Retinal pigment epithelial cell (primary cell): ENCODE results near the gene SCGB2B2.

ENCODE experiments used
- DNase-seq: peaks from one replicate; pipeline ENCODE4 v3.0.0-alpha.2; 2010; ENCODE audit warnings: low read depth
- H3K4me3 ChIP-seq: 2 replicates; pipeline ENCODE4 v1.5.1; 2011; ENCODE audit warnings: mild to moderate bottlenecking, low read length, control low read depth, moderate library complexity
- TF ChIP-seq, protein P1 (sequence below): conservative IDR thresholded peaks from 2 replicates; pipeline ENCODE4 v1.5.1; 2011; ENCODE audit warnings: low read depth, low read length, control low read depth, inconsistent platforms

The SCGB2B2 gene

DNA sequence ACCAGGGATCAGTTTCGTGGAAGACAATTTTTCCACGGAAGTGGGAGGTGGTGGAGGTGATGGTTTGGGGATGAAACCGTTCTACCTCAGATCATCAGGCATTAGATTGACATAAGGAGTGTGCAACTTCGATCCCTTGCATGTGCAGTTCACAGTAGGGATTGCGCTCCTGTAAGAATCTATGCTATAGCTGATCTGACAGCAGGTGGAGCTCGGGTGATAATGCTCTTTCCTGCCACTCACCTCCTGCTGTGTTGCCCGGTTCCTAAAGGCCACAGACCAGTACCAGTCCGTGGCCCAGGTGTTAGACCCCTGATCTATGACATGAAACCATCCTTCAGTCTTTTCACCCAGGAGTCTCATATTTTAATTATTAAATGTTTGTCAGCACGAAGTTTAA is 4.5 kb upstream of the SCGB2B2 start:
- DNase-seq: no peak
- H3K4me3 ChIP-seq: no peak overlapping the region
- TF ChIP-seq, protein P1, sequence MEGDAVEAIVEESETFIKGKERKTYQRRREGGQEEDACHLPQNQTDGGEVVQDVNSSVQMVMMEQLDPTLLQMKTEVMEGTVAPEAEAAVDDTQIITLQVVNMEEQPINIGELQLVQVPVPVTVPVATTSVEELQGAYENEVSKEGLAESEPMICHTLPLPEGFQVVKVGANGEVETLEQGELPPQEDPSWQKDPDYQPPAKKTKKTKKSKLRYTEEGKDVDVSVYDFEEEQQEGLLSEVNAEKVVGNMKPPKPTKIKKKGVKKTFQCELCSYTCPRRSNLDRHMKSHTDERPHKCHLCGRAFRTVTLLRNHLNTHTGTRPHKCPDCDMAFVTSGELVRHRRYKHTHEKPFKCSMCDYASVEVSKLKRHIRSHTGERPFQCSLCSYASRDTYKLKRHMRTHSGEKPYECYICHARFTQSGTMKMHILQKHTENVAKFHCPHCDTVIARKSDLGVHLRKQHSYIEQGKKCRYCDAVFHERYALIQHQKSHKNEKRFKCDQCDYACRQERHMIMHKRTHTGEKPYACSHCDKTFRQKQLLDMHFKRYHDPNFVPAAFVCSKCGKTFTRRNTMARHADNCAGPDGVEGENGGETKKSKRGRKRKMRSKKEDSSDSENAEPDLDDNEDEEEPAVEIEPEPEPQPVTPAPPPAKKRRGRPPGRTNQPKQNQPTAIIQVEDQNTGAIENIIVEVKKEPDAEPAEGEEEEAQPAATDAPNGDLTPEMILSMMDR: no peak

DNA sequence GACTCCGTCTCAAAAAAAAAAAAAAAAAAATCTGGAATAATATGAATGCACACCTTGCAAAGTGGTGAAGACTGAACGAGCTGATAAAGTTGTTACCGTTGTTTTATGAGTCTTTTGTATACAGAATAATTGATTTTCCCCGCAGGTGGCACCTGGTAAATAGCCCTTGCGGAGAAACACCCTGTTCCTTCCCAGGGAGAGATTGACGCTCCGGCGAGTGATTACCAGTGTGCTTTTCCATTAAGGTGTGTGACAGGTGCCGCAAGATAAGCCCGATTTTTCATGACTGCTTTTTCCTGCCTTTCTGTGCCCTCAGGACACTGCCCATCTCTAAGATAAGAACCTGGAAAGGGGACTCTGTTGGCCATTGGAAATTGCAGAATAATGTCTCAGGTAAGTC is 1.5 kb upstream of the SCGB2B2 start:
- H3K4me3 ChIP-seq: peak overlapping the region; percentile 67
- no peak for DNase-seq
- TF ChIP-seq, protein P1: no peak

DNA sequence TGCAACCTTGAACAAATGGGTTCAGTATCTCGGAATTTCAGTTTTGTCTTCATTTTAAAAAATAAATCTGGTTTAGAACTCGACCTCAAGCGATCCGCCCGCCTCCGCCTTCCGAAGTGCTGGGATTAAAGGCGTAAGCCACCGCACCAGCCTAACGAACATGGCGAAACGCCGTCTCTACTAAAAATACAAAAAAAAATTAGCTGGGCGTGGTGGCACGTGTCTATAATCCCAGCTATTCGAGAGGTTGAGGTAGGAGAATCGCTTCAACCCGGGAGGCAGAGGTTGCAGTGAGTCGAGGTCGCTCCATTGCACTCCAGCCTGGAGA is 1.1 kb upstream of the SCGB2B2 start:
- TF ChIP-seq, protein P1: no peak
- peak overlapping the region; percentile 67 for H3K4me3 ChIP-seq
- DNase-seq: no peak

DNA sequence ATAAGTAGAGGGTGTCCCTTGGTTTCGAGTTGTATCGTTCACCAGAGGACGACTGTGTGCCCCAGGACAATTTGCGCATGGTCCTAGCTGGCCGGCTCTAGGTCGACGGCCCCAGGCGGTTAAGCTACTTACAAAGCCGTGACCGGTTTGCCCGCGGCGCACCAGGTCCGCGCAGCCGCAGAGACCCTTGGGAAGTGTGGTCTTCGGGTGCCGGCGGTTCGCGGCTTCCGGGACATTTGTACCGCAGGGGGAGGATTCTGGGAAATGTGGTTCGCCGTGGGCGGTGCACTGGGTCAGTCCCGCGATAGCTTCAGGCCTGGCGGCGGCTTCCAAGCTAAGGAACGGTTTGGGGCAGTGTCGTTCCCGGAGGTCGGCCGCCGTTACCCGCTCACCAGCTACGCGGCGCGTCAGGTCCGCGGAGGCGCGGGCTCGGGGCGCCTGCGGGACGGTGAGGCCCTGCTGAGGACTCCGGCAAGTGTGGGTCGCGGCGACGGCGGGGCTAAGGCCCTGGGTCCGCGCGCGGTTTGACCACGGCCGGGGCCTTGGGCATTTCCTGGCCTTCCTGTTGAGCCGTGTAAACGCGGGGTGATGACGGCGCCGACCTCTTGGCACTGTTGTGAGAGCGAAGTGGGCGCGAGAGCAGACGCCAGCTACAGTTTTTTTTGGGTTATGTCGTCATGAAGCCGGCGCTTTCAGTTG is 576 bp upstream of the SCGB2B2 start, which contains the start of gene ZNF302:
Gene ZNF302 (plus strand): TSS at position 293 of the 699 bp plus-strand sequence. CDS start 1,127 bp downstream, outside the sequence.
- DNase-seq: peak; percentile 92
- TF ChIP-seq, protein P1: no peak
- peak within 1 kb of the TSS; percentile 67 for H3K4me3 ChIP-seq

DNA sequence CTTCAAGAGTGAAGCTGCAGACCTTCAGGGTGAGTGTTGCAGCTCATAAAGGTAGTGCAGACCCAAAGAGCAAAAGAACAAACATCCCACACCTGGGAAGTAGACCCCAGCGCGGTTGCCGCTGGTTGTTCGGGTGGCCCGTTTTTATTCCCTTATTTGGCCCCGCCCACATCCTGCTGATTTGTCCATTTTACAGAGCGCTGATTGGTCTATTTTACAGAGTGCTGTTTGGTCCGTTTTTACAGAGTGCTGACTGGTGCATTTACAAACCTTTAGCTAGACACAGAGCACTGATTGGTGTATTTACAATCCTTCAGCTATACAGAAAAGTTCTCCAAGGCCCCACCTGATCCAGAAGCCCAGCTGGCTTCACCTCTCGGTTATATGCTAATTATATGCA is 1.0 kb downstream of the SCGB2B2 start:
- TF ChIP-seq, protein P1: no peak
- no peak overlapping the region for H3K4me3 ChIP-seq
- DNase-seq: no peak

GRCh38 chr19:34675250-34675649 is 1.7 kb downstream of the SCGB2B2 start:
- DNase-seq: no peak
- H3K4me3 ChIP-seq: no peak overlapping the region
- TF ChIP-seq, protein P1: no peak

- TF ChIP-seq, protein P1: no peak
- no peak overlapping the region for H3K4me3 ChIP-seq
- DNase-seq: no peak
Observed at GRCh38 chr19:34673590-34673989, 3.4 kb downstream of the SCGB2B2 start.
